IMR-90 (cell line): ENCODE results near the gene HS3ST5. TPM values are rescaled to one million over a fixed set of nuclear protein-coding genes. Genes with fewer than 3 reads are reported as not detected.

Experiments used
- ATAC-seq: fragments of 200-7000 bp; cut with Tn5 transposase; 2 replicates; pipeline ENCODE4 v1.9.1; 2020; ENCODE audit warnings: low read depth, mild to moderate bottlenecking, moderate library complexity
- BruUV-seq: library from RNA; stranded (reverse); fragments of 400-500 nt; replicated peaks from 2 replicates; lab custom pipeline; 2021; lab: Mats Ljungman, UMichigan
- CTCF ChIA-PET: fragments of 300-600 bp; formaldehyde crosslinking; extraction: SDS; loops from one replicate; lab custom pipeline; 2021; ENCODE audit warnings: antibody characterized with exemption; lab: Yijun Ruan, JAX
- POLR2A ChIA-PET: fragments of 300-600 bp; sonication (Branson Sonifier 250); formaldehyde crosslinking; loops from one replicate; lab custom pipeline; 2022; ENCODE audit warnings: antibody characterized with exemption; ENCODE audit not compliant: unreplicated experiment; lab: Charles Lee
- DNase-seq: peaks from one replicate; pipeline ENCODE4 v3.0.0; 2013
- H2AFZ ChIP-seq: replicated peaks from 2 replicates; pipeline ENCODE3; 2013; ENCODE audit warnings: low read length, mild to moderate bottlenecking; ENCODE audit not compliant: poor library complexity
- H2AK5ac ChIP-seq: 2 replicates; pipeline ENCODE4 v1.6.1; 2013; ENCODE audit warnings: low read depth, low read length, inconsistent platforms
- H2AK9ac ChIP-seq: replicated peaks from 2 replicates; pipeline ENCODE3; 2013; ENCODE audit warnings: mild to moderate bottlenecking, low read depth, low read length, moderate library complexity; ENCODE audit not compliant: poor library complexity
- H2BK120ac ChIP-seq: 2 replicates; pipeline ENCODE4 v1.6.1; 2013; ENCODE audit warnings: low read depth, low read length, inconsistent platforms
- H2BK15ac ChIP-seq: 3 replicates; pipeline ENCODE4 v1.6.1; 2013; ENCODE audit warnings: low read depth, low read length, inconsistent platforms
- H2BK20ac ChIP-seq: 2 replicates; pipeline ENCODE4 v1.6.1; 2013; ENCODE audit warnings: low read depth, mild to moderate bottlenecking, inconsistent platforms, low read length, moderate library complexity
- H2BK5ac ChIP-seq: 2 replicates; pipeline ENCODE4 v1.6.1; 2013; ENCODE audit warnings: mild to moderate bottlenecking, low read depth, low read length, inconsistent platforms; ENCODE audit not compliant: poor library complexity, severe bottlenecking
- H3K14ac ChIP-seq: replicated peaks from 2 replicates; pipeline ENCODE4 v1.6.1; 2013; ENCODE audit warnings: low read depth, low read length, inconsistent platforms
- H3K18ac ChIP-seq: 2 replicates; pipeline ENCODE4 v1.6.1; 2013; ENCODE audit warnings: low read depth, low read length, control low read depth
- H3K23ac ChIP-seq: 2 replicates; pipeline ENCODE4 v1.6.1; 2013; ENCODE audit warnings: low read depth, low read length, inconsistent platforms
- H3K27ac ChIP-seq: 2 replicates; pipeline ENCODE4 v1.5.1; 2013; ENCODE audit warnings: mild to moderate bottlenecking, control low read depth, low read length; ENCODE audit not compliant: insufficient read depth
- H3K27me3 ChIP-seq: 2 replicates; pipeline ENCODE4 v1.6.1; 2013; ENCODE audit warnings: low read length; ENCODE audit not compliant: control insufficient read depth, insufficient read depth
- H3K36me3 ChIP-seq: 2 replicates; pipeline ENCODE4 v1.6.1; 2013; ENCODE audit warnings: low read length, mixed read lengths; ENCODE audit not compliant: control insufficient read depth, insufficient read depth
- H3K4ac ChIP-seq: 2 replicates; pipeline ENCODE4 v1.6.1; 2013; ENCODE audit warnings: low read depth, low read length, inconsistent platforms
- H3K4me1 ChIP-seq: 2 replicates; pipeline ENCODE4 v1.6.1; 2013; ENCODE audit warnings: low read length, mixed read lengths; ENCODE audit not compliant: control insufficient read depth, insufficient read depth
- H3K4me2 ChIP-seq: 2 replicates; pipeline ENCODE4 v1.6.1; 2013; ENCODE audit warnings: low read depth, mild to moderate bottlenecking, control low read depth, low read length, moderate library complexity
- H3K4me3 ChIP-seq: 2 replicates; pipeline ENCODE4 v1.5.1; 2013; ENCODE audit warnings: low read depth, mild to moderate bottlenecking, control low read depth, low read length, moderate library complexity; ENCODE audit not compliant: insufficient read depth
- H3K56ac ChIP-seq: 2 replicates; pipeline ENCODE4 v1.6.1; 2013; ENCODE audit warnings: low read length, inconsistent platforms; ENCODE audit not compliant: insufficient read depth; ENCODE audit errors: extremely low read depth
- H3K79me1 ChIP-seq, 2 experiments: 2 replicates each; pipeline ENCODE4 v1.6.1; 2013; ENCODE audit warnings: low read length in 2 of 2, inconsistent platforms in 1 of 2, low read depth in 1 of 2
- H3K9ac ChIP-seq: 2 replicates; pipeline ENCODE4 v1.6.1; 2013; ENCODE audit warnings: low read depth, low read length, control low read depth
- H3K9me1 ChIP-seq: 2 replicates; pipeline ENCODE4 v1.6.1; 2013; ENCODE audit warnings: low read length, inconsistent platforms; ENCODE audit not compliant: insufficient read depth
- H3K9me3 ChIP-seq: 2 replicates; pipeline ENCODE4 v1.6.1; 2013; ENCODE audit warnings: low read length; ENCODE audit not compliant: control insufficient read depth, insufficient read depth
- H4K20me1 ChIP-seq: 2 replicates; pipeline ENCODE4 v1.6.1; 2013; ENCODE audit warnings: low read length, inconsistent platforms; ENCODE audit not compliant: insufficient read depth
- H4K5ac ChIP-seq: 2 replicates; pipeline ENCODE4 v1.6.1; 2013; ENCODE audit warnings: mild to moderate bottlenecking, low read depth, low read length, control low read depth
- H4K8ac ChIP-seq, 2 experiments: 2 replicates each; pipeline ENCODE4 v1.6.1; 2013; ENCODE audit warnings: low read depth in 2 of 2, low read length in 2 of 2, control low read depth in 1 of 2, inconsistent platforms in 1 of 2
- H4K91ac ChIP-seq: 2 replicates; pipeline ENCODE4 v1.6.1; 2013; ENCODE audit warnings: low read depth, low read length, inconsistent platforms; ENCODE audit not compliant: insufficient read depth
- BHLHE40 ChIP-seq: fragments of 150-350 bp; IDR thresholded peaks from 2 replicates; pipeline ENCODE4 v1.6.1; 2016; ENCODE audit warnings: mild to moderate bottlenecking, low read depth, low read length
- CEBPB ChIP-seq: IDR thresholded peaks from 2 replicates; pipeline ENCODE4 v1.6.1; 2012; ENCODE audit warnings: low read depth, low read length, improper control_type of control experiment
- CHD1 ChIP-seq: IDR thresholded peaks from 2 replicates; pipeline ENCODE4 v1.6.1; 2012; ENCODE audit warnings: low read depth, low read length, improper control_type of control experiment
- FOS ChIP-seq: fragments of 150-350 bp; IDR thresholded peaks from 2 replicates; pipeline ENCODE4 v1.6.1; 2016; ENCODE audit warnings: low read depth, low read length
- MAFK ChIP-seq: IDR thresholded peaks from 2 replicates; pipeline ENCODE4 v1.6.1; 2012; ENCODE audit warnings: low read depth, low read length, improper control_type of control experiment
- MAZ ChIP-seq: IDR thresholded peaks from 2 replicates; pipeline ENCODE4 v1.6.1; 2012; ENCODE audit warnings: low read depth, mild to moderate bottlenecking, low read length, improper control_type of control experiment, moderate library complexity, borderline replicate concordance
- MXI1 ChIP-seq: IDR thresholded peaks from 2 replicates; pipeline ENCODE4 v1.6.1; 2012; ENCODE audit warnings: low read depth, mild to moderate bottlenecking, low read length, moderate library complexity, borderline replicate concordance
- NFE2L2 ChIP-seq: fragments of 150-350 bp; IDR thresholded peaks from 2 replicates; pipeline ENCODE4 v1.6.1; 2016; ENCODE audit warnings: low read depth, mild to moderate bottlenecking, low read length
- POLR2A ChIP-seq: IDR thresholded peaks from 2 replicates; pipeline ENCODE4 v1.6.1; 2012; ENCODE audit warnings: mild to moderate bottlenecking, low read depth, low read length
- RAD21 ChIP-seq: IDR thresholded peaks from 2 replicates; pipeline ENCODE4 v1.6.1; 2012; ENCODE audit warnings: low read length, improper control_type of control experiment
- RCOR1 ChIP-seq: IDR thresholded peaks from 2 replicates; pipeline ENCODE4 v1.6.1; 2012; ENCODE audit warnings: mild to moderate bottlenecking, low read length, improper control_type of control experiment; ENCODE audit not compliant: insufficient replicate concordance
- RFX5 ChIP-seq: IDR thresholded peaks from 2 replicates; pipeline ENCODE4 v1.8.0; 2012; ENCODE audit warnings: low read depth, mild to moderate bottlenecking, low read length, moderate library complexity
- SMC3 ChIP-seq: fragments of 150-350 bp; IDR thresholded peaks from 2 replicates; pipeline ENCODE4 v1.6.1; 2016; ENCODE audit warnings: low read depth, mild to moderate bottlenecking, antibody characterized with exemption, low read length, moderate library complexity
- WGBS, 2 experiments: methylation state at CpG; one replicate each; pipeline versions ENCODE4 v1.1.5 to v1.1.7; 2013; ENCODE audit warnings: missing lambda C conversion rate in 2 of 2; ENCODE audit not compliant: insufficient read length in 1 of 2; ENCODE audit errors: extremely low coverage in 2 of 2; 5-methylcytosine and 5-hydroxymethylcytosine counted together
- dilution Hi-C: fragments of 300-500 bp; cut with HindIII; formaldehyde crosslinking; loops from one replicate; pipeline ENCODE4 v1.14.3; 2018; ENCODE audit warnings: low sequenced_read_pairs; ENCODE audit not compliant: unreplicated experiment
- in situ Hi-C: fragments of 300-500 bp; cut with MboI; formaldehyde crosslinking; loops from 3 replicates; pipeline ENCODE4 v1.14.3; 2019; ENCODE audit warnings: low sequenced_read_pairs, inconsistent platforms, mixed read lengths
- intact Hi-C: fragments of 100-400 bp; cut with micrococcal nuclease; formaldehyde crosslinking; loops from 2 replicates; pipeline ENCODE4 v1.10.0; 2022
- polyA plus RNA-seq, 3 experiments: library from polyadenylated mRNA; depleted of rRNA; stranded (reverse); fragments of >200 nt; gene quantifications; 2 replicates each; pipeline ENCODE4 v1.2.3, GENCODE V29; 2012; ENCODE audit warnings: low replicate concordance in 1 of 3
- total RNA-seq: library from RNA; depleted of rRNA; stranded (reverse); fragments of >200 nt; gene quantifications from 2 replicates; pipeline ENCODE4 v1.2.3, GENCODE V29; 2012
- TF ChIP-seq, protein P1 (sequence below): conservative IDR thresholded peaks from 2 replicates; pipeline ENCODE4 v1.5.1; 2012; ENCODE audit warnings: mild to moderate bottlenecking, low read depth, low read length, improper control_type of control experiment
- TF ChIP-seq, protein P2 (sequence below): fragments of 150-350 bp; IDR thresholded peaks from 2 replicates; pipeline ENCODE4 v1.6.1; 2017; ENCODE audit warnings: mild to moderate bottlenecking, antibody characterized with exemption, low read length, low read depth
- TF ChIP-seq, protein P3 (sequence below): fragments of 150-350 bp; IDR thresholded peaks from 2 replicates; pipeline ENCODE4 v1.6.1; 2016; ENCODE audit warnings: low read depth, mild to moderate bottlenecking, low read length, moderate library complexity, borderline replicate concordance

The HS3ST5 gene
- total and polyA plus RNA-seq, 2 of the 4 experiments (the other 2 are of a cell fraction): not detected

DNA sequence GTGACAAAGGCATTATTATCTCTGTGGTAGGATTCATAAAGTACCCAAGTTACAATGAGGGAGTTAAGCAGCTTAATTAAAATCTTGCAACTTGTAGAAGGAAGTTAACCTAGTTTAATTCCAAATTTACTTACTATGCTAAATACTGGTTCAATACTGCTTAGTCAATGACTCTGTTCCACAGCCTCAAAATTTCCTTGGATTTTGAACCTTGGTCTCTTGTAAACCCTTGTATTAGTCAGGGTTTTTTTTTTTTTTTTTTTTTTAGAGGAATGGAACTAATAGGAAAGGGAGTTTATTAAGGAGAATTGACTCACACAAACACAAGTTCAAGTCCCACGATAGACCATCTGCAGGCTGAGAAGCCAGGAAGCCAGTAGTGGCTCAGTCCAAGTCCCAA, 163.4 kb downstream of the HS3ST5 start:
- no TSS peak for BruUV-seq
- Histone ChIP-seq H3K4me1 (no peaks in the 10 kb centered on the region), H3K36me3 (no peaks in the 10 kb centered on the region), H3K56ac (no peak overlapping the region), H3K9me1 (no peaks in the 10 kb centered on the region), H3K27ac (no peak overlapping the region), H4K20me1 (no peaks in the 10 kb centered on the region), H3K23ac (no peak overlapping the region), H3K27me3 (no peaks in the 10 kb centered on the region), H4K5ac (no peak overlapping the region), H2BK20ac (no peak overlapping the region), H2AFZ (no peak overlapping the region), H4K91ac (no peak overlapping the region), H2BK5ac (no peak overlapping the region), H4K8ac (no peak overlapping the region), H2AK9ac (no peak overlapping the region), H2AK5ac (no peak overlapping the region), H3K4me3 (no peak overlapping the region), H2BK120ac (no peak overlapping the region), H2BK15ac (no peak overlapping the region), H3K14ac (no peak overlapping the region), H3K4ac (no peak overlapping the region), H3K9ac (no peak overlapping the region), H3K9me3 (no peaks in the 10 kb centered on the region), H3K79me1 (no peaks in the 10 kb centered on the region), H3K18ac (no peak overlapping the region), H3K4me2 (no peak overlapping the region)
- intact Hi-C loops: no loop called here
- TF ChIP-seq FOS (no peak), CEBPB (no peak), NFE2L2 (no peak), MXI1 (no peak), POLR2A (no peak), MAZ (no peak), RFX5 (no peak), MAFK (no peak), BHLHE40 (no peak), RAD21 (no peak), SMC3 (no peak), RCOR1 (no peak), CHD1 (no peak)
- TF ChIP-seq, protein P1, sequence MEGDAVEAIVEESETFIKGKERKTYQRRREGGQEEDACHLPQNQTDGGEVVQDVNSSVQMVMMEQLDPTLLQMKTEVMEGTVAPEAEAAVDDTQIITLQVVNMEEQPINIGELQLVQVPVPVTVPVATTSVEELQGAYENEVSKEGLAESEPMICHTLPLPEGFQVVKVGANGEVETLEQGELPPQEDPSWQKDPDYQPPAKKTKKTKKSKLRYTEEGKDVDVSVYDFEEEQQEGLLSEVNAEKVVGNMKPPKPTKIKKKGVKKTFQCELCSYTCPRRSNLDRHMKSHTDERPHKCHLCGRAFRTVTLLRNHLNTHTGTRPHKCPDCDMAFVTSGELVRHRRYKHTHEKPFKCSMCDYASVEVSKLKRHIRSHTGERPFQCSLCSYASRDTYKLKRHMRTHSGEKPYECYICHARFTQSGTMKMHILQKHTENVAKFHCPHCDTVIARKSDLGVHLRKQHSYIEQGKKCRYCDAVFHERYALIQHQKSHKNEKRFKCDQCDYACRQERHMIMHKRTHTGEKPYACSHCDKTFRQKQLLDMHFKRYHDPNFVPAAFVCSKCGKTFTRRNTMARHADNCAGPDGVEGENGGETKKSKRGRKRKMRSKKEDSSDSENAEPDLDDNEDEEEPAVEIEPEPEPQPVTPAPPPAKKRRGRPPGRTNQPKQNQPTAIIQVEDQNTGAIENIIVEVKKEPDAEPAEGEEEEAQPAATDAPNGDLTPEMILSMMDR: no peak
- TF ChIP-seq, protein P2, sequence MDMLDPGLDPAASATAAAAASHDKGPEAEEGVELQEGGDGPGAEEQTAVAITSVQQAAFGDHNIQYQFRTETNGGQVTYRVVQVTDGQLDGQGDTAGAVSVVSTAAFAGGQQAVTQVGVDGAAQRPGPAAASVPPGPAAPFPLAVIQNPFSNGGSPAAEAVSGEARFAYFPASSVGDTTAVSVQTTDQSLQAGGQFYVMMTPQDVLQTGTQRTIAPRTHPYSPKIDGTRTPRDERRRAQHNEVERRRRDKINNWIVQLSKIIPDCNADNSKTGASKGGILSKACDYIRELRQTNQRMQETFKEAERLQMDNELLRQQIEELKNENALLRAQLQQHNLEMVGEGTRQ: no peak
- TF ChIP-seq, protein P3, sequence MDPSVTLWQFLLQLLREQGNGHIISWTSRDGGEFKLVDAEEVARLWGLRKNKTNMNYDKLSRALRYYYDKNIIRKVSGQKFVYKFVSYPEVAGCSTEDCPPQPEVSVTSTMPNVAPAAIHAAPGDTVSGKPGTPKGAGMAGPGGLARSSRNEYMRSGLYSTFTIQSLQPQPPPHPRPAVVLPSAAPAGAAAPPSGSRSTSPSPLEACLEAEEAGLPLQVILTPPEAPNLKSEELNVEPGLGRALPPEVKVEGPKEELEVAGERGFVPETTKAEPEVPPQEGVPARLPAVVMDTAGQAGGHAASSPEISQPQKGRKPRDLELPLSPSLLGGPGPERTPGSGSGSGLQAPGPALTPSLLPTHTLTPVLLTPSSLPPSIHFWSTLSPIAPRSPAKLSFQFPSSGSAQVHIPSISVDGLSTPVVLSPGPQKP: no peak
- dilution Hi-C loops: no loop called here
- DNase-seq: no peak
- ChIA-PET POLR2A (interaction anchor here (0.7 kb wide), 1 partner anchor 184 kb away, joined by 7 read pairs; no protein-coding TSS in a partner anchor), CTCF (interaction anchor here (1.0 kb wide), 1 partner anchor 9 kb away, joined by 3 read pairs; no protein-coding TSS in a partner anchor)
- WGBS, 2 experiments: no CpG with 5 or more reads among the region's 1 CpG
- ATAC-seq: no peak
- in situ Hi-C loops: no loop called here
